Erythroblast (primary cell): ENCODE data around the gene ZFP37.

ENCODE experiments used
- GATA1 ChIP-seq: IDR thresholded peaks from 2 replicates; pipeline ENCODE4 v1.6.1; 2011; ENCODE audit warnings: low read depth, mild to moderate bottlenecking, control low read depth, low read length, moderate library complexity
- POLR2A ChIP-seq: IDR thresholded peaks from 2 replicates; pipeline ENCODE4 v1.6.1; 2011; ENCODE audit warnings: mild to moderate bottlenecking, low read length

DNA sequence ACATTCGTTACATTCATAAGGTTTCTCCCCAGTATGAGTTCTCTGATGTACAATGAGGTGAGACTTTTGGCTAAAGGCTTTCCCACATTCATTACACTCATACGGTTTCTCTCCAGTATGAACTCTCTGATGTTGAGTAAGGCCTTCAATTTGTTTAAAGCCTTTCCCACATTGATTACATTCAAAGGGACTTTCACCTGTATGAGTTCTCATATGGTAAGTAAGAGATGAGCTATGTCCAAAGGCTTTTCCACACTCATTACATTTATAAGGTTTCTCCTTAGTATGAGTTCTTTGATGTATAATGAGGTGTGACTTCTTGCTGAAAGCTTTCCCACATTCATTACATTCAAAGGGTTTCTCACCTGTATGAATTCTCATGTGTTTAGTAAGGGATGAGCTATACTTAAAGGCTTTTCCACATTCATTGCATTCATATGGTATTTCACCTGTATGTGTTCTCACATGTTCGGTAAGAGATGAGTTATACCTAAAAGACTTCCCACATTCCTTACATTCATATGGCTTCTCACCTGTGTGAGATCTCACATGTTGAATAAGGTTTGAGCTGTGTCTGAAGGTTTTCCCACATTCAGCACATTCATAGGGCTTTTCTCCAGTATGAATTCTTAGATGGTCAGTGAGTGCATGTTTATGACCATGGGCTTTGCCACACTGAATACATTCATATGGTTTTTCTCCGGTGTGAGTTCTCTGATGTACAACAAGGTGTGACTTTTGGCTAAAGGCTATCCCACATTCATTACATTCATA lies 13.5 kb downstream of the ZFP37 start:
- TF ChIP-seq POLR2A = no peak
- no peak for TF ChIP-seq GATA1
